Esophagus squamous epithelium (tissue), 4 donors: ENCODE data around the gene GLYAT.

Source experiments
- CTCF ChIP-seq, 6 experiments: fragments of 450-650 bp in 4 of 6; fragments of 200-600 bp in 2 of 6; sonication (generic) in 2 of 6; IDR thresholded peaks; one replicate each; pipeline ENCODE4 v1.5.1; 2016 to 2019; ENCODE audit warnings: antibody characterized with exemption in 6 of 6, mild to moderate bottlenecking in 4 of 6, moderate library complexity in 4 of 6
- POLR2A ChIP-seq, 4 donors: fragments of 450-650 bp; IDR thresholded peaks; one replicate each; pipeline ENCODE4 v1.6.1; 2017; ENCODE audit warnings: antibody characterized with exemption in 4 of 4, mild to moderate bottlenecking in 4 of 4, moderate library complexity in 3 of 4

GRCh38 chr11:58757439-58757838 is 25.7 kb upstream of the GLYAT start:
- TF ChIP-seq CTCF (IDR thresholded peaks at IDR 0.05) (no peak), POLR2A (IDR thresholded peaks at IDR 0.05) (no peak)
